Measurements from ENCODE around the gene KHDRBS2.

The KHDRBS2 gene

GRCh38 chr6:62009445-62009844 lies 276.6 kb downstream of the KHDRBS2 start:
- DNase-seq = no peak

- no peak for DNase-seq
Observed at GRCh38 chr6:61989616-61990015, 296.4 kb downstream of the KHDRBS2 start.

GRCh38 chr6:61980622-61981021 lies 305.4 kb downstream of the KHDRBS2 start:
- DNase-seq = no peak

GRCh38 chr6:61977947-61978346 lies 308.1 kb downstream of the KHDRBS2 start:
- DNase-seq = no peak

GRCh38 chr6:61977099-61977498 lies 308.9 kb downstream of the KHDRBS2 start:
- no peak for DNase-seq

DNA sequence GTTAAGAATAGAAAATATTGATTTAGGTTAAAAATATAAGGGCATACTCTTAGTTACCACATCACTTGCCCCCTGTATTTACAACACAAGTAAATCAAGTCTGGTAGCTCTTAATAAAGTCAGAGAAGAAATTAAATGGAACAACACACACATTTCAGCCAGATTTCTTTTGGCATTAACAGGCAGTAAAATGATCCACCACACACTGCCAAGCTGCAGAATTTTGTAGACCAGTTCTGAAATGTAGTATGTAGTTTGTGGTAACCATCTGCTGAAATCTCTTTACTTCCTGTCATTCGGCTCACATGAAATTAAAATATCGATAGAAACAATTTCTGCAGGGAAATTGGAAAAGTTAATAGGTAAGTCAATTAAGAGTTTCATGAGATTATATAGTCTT lies 326.8 kb downstream of the KHDRBS2 start:
- no peak for DNase-seq

GRCh38 chr6:61953851-61954250 lies 332.2 kb downstream of the KHDRBS2 start:
- DNase-seq = no peak

GRCh38 chr6:61951586-61951985 lies 334.4 kb downstream of the KHDRBS2 start:
- no peak for DNase-seq

- DNase-seq = no peak
Observed at GRCh38 chr6:61950811-61951210, 335.2 kb downstream of the KHDRBS2 start.

DNA sequence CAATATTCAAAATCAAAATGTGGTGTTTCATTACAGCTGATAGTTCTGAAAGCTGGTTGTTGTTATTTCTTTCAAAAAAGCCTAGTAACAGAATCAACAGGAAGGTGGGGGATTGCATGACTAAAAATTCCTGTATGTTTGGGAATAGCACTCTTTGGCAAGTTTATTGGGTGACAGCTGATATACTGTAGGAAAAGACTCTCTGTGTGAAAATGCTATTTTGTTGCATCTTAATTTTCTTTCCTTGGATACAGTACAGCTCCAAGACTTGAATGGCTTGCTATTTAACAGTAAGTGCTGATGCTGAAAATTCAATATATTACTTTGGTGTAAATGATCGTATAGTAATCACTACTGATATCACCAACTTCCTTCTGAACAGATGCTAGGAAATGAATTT lies 336.1 kb downstream of the KHDRBS2 start:
- DNase-seq = no peak

GRCh38 chr6:61949161-61949560 lies 336.9 kb downstream of the KHDRBS2 start:
- no peak for DNase-seq

DNA sequence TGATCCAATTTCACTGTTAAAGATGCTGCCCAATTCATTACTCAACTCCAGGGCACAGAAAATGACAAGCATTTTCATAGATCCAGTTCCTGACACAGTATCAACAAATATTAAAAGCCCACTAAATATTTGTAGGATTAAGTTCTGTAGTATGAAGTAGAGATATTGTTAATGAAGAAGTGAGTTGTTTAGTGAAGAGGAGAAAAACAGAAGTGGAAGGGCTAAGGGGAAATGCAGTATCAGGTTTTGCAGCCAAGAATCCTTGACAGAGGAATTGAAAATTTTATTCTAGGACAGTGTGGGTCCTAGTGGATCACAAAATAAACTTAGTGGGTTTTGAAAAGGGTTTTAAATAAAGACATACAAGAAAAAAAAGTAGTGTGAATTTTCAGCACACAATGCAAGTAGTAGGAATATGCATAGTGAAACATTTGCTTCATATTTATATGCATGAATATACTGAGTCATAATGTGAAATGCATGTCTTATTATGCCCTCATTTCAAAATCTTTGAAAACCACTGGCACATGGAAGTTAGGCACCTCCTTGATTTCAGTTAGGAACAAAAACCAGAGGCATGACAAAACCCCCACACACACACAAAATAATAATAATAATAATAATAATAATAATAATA lies 338.6 kb downstream of the KHDRBS2 start:
- DNase-seq = no peak

DNA sequence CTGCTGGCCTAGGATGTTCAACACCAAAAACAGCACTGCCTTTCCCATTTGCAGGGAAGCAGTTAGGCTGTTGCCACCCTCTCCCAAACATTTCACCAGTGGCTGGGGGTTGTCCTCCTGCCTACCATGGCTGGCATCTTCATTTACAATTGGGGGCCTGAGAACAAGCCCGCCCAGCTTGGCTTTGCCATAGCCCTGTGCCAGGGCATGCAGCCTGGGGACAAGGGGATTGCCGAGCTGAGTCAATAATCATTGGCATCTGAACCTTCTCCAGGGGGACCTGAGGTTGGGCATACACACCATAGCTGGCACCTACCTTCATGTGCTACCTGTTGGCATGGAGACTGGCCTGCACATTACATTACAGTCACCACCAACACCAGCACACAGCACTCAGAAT lies 345.1 kb downstream of the KHDRBS2 start:
- no peak for DNase-seq

DNA sequence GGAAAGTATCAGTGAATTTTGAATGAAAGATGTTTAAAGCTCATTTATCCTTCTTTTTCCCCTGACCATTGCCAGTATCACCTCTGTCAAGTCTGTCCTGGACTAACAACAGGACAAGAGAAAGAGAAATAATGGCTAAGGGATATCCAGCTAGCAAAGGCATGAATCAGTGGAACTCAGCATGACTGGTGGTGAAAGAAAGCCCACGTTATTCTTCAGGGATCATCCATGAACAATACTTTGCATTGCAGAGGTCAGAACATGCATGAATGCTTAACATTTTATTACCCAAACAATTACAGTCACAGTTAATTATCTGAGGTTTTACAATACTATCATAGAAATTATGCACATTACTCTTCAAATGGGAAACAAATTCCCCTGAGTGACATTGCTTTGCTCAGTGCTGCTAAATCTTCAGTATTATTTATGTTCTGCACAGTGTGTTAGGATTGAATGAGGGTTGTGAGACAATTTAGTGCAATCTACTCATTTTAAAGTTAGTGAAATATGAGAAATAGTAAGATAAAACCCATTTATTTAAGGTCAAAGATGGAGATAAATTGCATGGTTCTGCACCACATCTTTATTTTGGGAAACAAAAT lies 350.7 kb downstream of the KHDRBS2 start:
- DNase-seq = no peak

GRCh38 chr6:61909486-61909885 lies 376.5 kb downstream of the KHDRBS2 start:
- no peak for DNase-seq

DNA sequence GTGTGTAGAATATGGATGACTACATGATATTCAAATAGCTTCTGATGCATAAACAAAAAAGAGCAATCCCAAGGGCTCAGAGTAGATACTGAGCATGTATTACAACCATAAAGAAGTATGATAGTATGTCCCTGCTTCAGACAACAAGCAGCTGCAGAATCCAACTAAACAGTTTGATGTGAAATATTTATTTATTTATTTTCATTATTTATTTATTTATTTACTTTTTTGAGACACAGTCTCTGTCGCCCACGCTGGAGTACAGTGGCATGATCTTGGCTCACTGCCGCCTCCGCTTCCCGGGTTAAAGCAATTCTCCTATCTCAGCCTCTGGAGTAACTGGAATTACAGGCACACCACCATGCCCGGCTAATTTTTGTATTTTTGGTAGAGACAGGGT lies 384.3 kb downstream of the KHDRBS2 start:
- no peak for DNase-seq

DNA sequence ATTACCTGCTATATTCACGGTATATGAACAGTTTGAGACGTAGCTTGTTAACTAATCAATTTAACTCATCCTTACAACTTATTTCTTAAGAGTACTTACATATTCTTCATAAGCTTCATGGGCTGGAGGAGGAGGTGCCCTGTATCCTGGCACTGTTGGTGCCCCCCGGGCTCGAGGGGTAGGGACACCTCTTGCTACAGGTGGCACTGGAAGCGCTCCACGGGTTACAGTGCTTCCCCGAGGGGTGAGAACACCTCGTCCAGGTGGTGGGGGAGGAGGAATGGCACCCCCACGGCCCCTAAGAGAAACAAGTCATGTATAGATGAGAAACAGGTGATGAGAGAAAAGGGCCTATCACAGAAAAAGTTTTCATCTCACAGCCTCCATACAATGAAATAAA lies 391.5 kb downstream of the KHDRBS2 start:
- no peak for DNase-seq

DNA sequence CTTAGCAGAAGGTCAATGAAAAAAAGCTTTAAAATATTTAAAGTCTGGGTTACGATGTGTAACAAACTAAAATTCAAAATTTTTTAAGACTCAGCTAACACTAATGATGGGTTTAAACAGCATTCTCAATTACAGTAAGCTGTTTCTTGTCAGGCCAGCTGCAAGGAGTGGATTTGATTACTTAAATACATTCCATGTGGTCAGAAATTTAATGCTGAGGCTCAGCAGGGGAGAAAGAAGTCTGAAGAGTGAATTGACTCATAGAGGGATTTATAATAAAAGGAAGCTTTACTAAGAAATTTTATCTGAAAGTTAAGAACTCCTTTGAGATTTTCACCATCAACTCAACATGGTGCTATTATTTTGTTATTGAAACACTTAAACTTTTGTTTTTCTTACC lies 398.6 kb downstream of the KHDRBS2 start:
- no peak for DNase-seq

DNA sequence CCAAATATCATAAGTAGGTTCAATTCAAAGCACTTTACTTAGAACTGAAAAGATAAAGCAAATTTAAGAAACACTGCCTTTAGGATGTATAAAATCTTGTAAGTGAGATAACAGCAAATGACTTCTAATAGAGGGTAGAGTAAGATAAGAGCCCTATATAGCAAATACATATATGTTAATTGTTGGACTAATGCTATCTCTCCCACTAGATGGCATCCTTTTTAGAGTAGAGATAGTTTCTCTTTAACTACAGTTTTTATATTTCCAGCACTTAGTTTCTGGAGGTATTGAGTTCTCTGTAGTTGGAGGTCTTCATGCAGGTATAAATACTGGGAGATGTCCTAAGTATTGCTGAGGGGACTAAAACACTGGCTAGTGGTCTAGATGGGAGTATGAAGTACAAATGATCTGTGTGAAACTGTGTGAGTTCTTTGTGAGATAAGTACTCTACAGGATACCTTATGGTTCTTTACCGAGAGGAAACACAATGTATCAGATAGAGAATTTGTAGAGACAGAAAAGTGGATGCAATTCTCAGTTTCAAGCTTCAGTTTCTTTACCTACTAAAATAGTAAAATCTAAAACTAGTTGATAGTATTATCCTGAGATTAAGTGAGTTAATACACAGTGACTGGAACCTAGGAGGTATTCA lies 399.3 kb downstream of the KHDRBS2 start:
- no peak for DNase-seq

DNA sequence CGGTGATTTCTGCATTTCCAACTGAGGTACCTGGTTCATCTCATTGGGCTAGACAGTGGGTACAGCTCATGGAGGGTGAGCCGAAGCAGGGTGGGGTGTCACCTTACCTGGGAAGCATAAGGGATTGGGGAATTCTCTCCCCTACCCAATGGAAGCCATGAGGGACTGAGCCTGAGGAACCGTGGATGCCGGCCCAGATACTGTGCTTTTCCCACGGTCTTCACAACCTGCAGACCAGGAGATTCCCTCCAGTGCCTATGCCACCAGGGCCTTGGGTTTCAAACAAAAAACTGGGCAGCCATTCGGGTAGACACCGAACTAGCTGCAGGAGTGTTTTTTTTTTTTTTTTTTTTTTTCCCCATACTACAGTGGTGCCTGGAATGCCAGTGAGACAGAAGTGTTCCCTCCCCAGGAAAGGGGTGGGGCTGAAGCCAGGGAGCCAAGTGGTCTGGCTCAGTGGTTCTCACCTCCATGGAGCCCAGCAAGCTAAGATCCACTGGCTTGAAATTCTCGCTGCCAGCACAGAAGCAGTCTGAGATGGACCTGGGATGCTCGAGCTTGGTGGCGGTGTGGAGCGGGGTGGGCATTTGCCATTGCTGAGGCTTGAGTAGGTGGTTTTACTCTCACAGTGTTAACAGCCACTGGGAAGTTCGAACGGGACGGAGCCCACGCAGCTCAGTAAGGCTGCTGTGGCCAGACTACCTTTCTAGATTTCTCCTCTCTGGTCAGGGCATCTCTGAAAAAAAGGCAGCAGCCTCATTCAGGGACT lies 416.2 kb downstream of the KHDRBS2 start:
- no peak for DNase-seq

DNA sequence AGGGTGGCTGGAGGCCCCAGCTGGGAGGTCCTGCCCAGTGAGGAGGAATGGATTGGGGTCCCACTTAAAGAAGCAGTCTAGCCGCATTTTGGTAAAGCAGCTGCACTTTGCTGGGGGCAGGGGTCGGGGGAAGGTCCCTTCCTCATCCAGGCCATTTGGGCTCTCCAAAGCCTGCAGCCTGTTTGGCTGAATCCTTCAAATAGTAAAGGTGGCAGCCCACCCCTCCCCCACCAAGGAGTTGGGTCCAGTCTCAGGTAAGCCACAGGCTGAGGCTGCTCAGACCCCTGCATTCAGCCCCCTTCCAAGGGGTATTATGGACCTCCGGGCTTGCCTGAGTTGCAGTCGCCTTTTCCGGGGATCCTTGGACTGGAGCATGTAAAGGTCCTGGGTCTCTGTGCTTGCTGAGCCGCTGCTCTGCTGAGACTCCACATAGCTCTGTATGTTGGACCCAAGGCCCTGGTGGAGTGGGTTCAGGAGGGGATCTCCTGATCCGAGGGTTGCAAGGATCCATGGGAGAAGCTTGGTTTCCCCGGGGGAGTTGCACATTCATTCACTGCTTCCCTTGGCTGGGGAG lies 417.4 kb downstream of the KHDRBS2 start:
- no peak for DNase-seq

DNA sequence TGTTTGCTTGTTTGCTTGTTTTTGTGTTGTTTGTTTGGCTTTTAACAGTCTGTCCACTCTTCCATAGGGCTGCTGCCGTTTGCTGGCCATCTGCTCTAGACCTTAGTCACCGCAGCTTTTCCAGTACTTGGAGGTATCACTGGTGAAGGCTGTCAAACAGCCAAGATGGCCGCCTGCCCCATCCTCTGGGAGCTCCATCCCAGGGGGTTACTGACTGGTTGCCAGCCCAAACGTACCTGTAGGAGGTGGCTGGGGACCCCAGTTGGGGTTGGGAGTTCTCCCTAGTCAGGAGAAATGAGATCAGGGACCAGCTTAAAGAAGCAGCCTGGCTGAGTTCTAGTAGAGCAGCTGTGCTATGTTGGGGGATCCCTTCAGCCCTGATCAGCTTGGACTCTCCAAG lies 418.4 kb downstream of the KHDRBS2 start:
- no peak for DNase-seq

- no peak for DNase-seq
Observed at GRCh38 chr6:61857541-61857940, 428.5 kb downstream of the KHDRBS2 start.

DNA sequence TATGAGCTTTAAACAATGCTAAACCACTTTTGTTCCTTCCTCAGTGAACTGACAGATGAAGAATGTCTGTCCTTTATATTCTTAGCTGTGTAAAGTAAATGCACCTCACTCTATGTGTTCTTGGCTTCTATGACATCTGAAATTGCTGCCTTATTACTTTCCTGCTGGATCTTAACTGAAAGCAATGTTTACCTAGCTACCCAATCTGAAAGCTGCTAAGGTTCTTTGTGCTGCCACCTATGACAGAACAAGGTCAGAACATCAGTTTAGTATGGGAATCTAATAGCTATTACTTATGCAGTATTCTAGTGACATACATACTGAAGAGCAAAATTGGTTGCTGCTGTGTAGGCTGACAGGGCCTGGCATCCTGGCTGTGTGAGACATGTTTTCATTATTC lies 444.1 kb downstream of the KHDRBS2 start:
- DNase-seq = no peak

Measured in NK-92 treated with Interleukin-12 subunit alpha and Interleukin-12 subunit beta, amount 100 ng/mL, for 24 hours (cell line).